Neuronal stem cell (in vitro differentiated cells): ENCODE data around the gene DQX1.
"Not testable (repeated sequence)": the region's sequence is repeated elsewhere in the genome, so short reads cannot be mapped to it uniquely, and the experiment has no call there.

Experiments
- DNase-seq: peaks from one replicate; pipeline ENCODE4 v3.0.0-alpha.2; 2013; ENCODE audit warnings: low spot score
- H2AFZ ChIP-seq: one replicate; pipeline ENCODE4 v1.6.1; 2013; ENCODE audit warnings: mild to moderate bottlenecking, low read length, inconsistent platforms
- H2AK5ac ChIP-seq: 2 replicates; pipeline ENCODE4 v1.6.1; 2013; ENCODE audit warnings: low read depth, mild to moderate bottlenecking, inconsistent platforms, low read length, moderate library complexity, mixed read lengths
- H2BK120ac ChIP-seq: 2 replicates; pipeline ENCODE4 v1.6.1; 2013; ENCODE audit warnings: low read depth, mild to moderate bottlenecking, inconsistent platforms, low read length, moderate library complexity, mixed read lengths
- H2BK12ac ChIP-seq: one replicate; pipeline ENCODE4 v1.6.1; 2013; ENCODE audit warnings: low read length, inconsistent platforms
- H2BK15ac ChIP-seq: 2 replicates; pipeline ENCODE4 v1.6.1; 2013; ENCODE audit warnings: mild to moderate bottlenecking, low read length, inconsistent platforms, mixed read lengths
- H2BK5ac ChIP-seq: one replicate; pipeline ENCODE4 v1.6.1; 2013; ENCODE audit warnings: inconsistent platforms, mild to moderate bottlenecking, low read length, moderate library complexity
- H3K14ac ChIP-seq: one replicate; pipeline ENCODE4 v1.6.1; 2013; ENCODE audit warnings: low read length, inconsistent platforms
- H3K18ac ChIP-seq: 2 replicates; pipeline ENCODE4 v1.6.1; 2013; ENCODE audit warnings: low read length, inconsistent platforms
- H3K23ac ChIP-seq: 2 replicates; pipeline ENCODE4 v1.6.1; 2013; ENCODE audit warnings: low read depth, mild to moderate bottlenecking, mixed read lengths, low read length, inconsistent platforms; ENCODE audit not compliant: poor library complexity
- H3K27ac ChIP-seq: replicated peaks from 3 replicates; pipeline ENCODE4 v1.5.1; 2013; ENCODE audit warnings: low read length, inconsistent platforms
- H3K27me3 ChIP-seq, 3 experiments: 2 replicates each; pipeline ENCODE4 v1.6.1; 2013; ENCODE audit warnings: low read length in 3 of 3, mild to moderate bottlenecking in 2 of 3, inconsistent platforms in 1 of 3, low read depth in 1 of 3, mixed read lengths in 1 of 3, moderate library complexity in 1 of 3; ENCODE audit not compliant: control insufficient read depth in 3 of 3, insufficient read depth in 3 of 3
- H3K36me3 ChIP-seq, 2 donors: replicated peaks in 1 of 2; 2 replicates each; pipeline ENCODE4 v1.6.1; 2013; ENCODE audit warnings: low read length in 2 of 2; ENCODE audit not compliant: control insufficient read depth in 2 of 2, insufficient read depth in 2 of 2
- H3K4ac ChIP-seq: 2 replicates; pipeline ENCODE4 v1.6.1; 2013; ENCODE audit warnings: inconsistent platforms, mild to moderate bottlenecking, low read length, moderate library complexity
- H3K4me1 ChIP-seq, 2 donors: 1 replicate in 1 of 2; 2 replicates in 1 of 2; pipeline ENCODE4 v1.6.1; 2013; ENCODE audit warnings: low read length in 2 of 2, low read depth in 1 of 2; ENCODE audit not compliant: control insufficient read depth in 2 of 2, insufficient read depth in 1 of 2
- H3K4me2 ChIP-seq: one replicate; pipeline ENCODE4 v1.6.1; 2013; ENCODE audit warnings: mild to moderate bottlenecking, low read length, inconsistent platforms; ENCODE audit not compliant: insufficient read depth, poor library complexity, severe bottlenecking
- H3K4me3 ChIP-seq, 2 donors: 2 replicates each; pipeline ENCODE4 v1.5.1; 2013; ENCODE audit warnings: low read length in 2 of 2, mild to moderate bottlenecking in 2 of 2, inconsistent platforms in 1 of 2, moderate library complexity in 1 of 2
- H3K79me1 ChIP-seq: one replicate; pipeline ENCODE4 v1.6.1; 2013; ENCODE audit warnings: low read depth, mild to moderate bottlenecking, inconsistent platforms, low read length, moderate library complexity
- H3K9ac ChIP-seq: one replicate; pipeline ENCODE4 v1.6.1; 2013; ENCODE audit warnings: mild to moderate bottlenecking, low read depth, low read length, inconsistent platforms; ENCODE audit not compliant: poor library complexity
- H3K9me3 ChIP-seq, 2 donors: replicated peaks in 1 of 2; 2 replicates each; pipeline versions ENCODE3 to v1.6.1; 2013; ENCODE audit warnings: low read length in 2 of 2, mild to moderate bottlenecking in 2 of 2, inconsistent platforms in 1 of 2, low read depth in 1 of 2, mixed read lengths in 1 of 2, moderate library complexity in 1 of 2; ENCODE audit not compliant: control insufficient read depth in 2 of 2, insufficient read depth in 1 of 2
- H4K8ac ChIP-seq: one replicate; pipeline ENCODE4 v1.6.1; 2013; ENCODE audit warnings: low read depth, mild to moderate bottlenecking, inconsistent platforms, low read length, moderate library complexity
- H4K91ac ChIP-seq: one replicate; pipeline ENCODE4 v1.6.1; 2013; ENCODE audit warnings: low read length, low read depth, mild to moderate bottlenecking, inconsistent platforms; ENCODE audit not compliant: poor library complexity
- WGBS, 2 donors: extraction: QIAGEN DNeasy Blood & Tissue Kit; methylation state at CpG; one replicate each; pipeline ENCODE4 v1.1.7; 2013; ENCODE audit warnings: missing lambda C conversion rate in 2 of 2, mixed read lengths in 1 of 2; ENCODE audit not compliant: insufficient read length in 2 of 2, insufficient replicate concordance in 1 of 2; ENCODE audit errors: extremely low coverage in 2 of 2; 5-methylcytosine and 5-hydroxymethylcytosine counted together

DQX1 gene

GRCh38 chr2:74471332-74472065 lies 54.5 kb downstream of the DQX1 start:
- Histone ChIP-seq H3K4ac (no peak overlapping the region), H4K91ac (no peak overlapping the region), H3K27ac (peak overlapping the region; percentile 87), H2AFZ (peak overlapping the region; percentile 83), H4K8ac (no peak overlapping the region), H3K4me1 (peaks cover 6 to 11% of the 10 kb centered on the region in 2 donors), H3K4me2 (peak overlapping the region; percentile 87), H3K36me3 (peaks cover 15 to 31% of the 10 kb centered on the region in 2 donors), H2BK5ac (no peak overlapping the region), H3K4me3 (peak overlapping the region; percentile 74 to 89), H3K27me3 (no peaks in the 10 kb centered on the region), H3K9ac (peak overlapping the region; percentile 91), H3K23ac (peak overlapping the region; percentile 96), H3K9me3 (no peaks in the 10 kb centered on the region), H3K79me1 (no peaks in the 10 kb centered on the region), H3K18ac (no peak overlapping the region), H2BK12ac (no peak overlapping the region), H2AK5ac (no peak overlapping the region), H2BK15ac (no peak overlapping the region), H2BK120ac (no peak overlapping the region), H3K14ac (no peak overlapping the region)
- no peak for DNase-seq
- no CpG with 5 or more reads among the region's 16 CpGs for WGBS, 2 donors

- not testable (repeated sequence) for H2BK120ac ChIP-seq, H4K91ac ChIP-seq, H3K27me3 ChIP-seq, H3K4me2 ChIP-seq, H3K79me1 ChIP-seq, H3K27ac ChIP-seq, H3K4ac ChIP-seq, H2AK5ac ChIP-seq, H2AFZ ChIP-seq, H2BK15ac ChIP-seq, H3K14ac ChIP-seq, H3K23ac ChIP-seq, H3K18ac ChIP-seq, H4K8ac ChIP-seq, H2BK12ac ChIP-seq, H3K9me3 ChIP-seq, H3K9ac ChIP-seq, H2BK5ac ChIP-seq, H3K4me3 ChIP-seq, DNase-seq
- no CpG with 5 or more reads among the region's 12 CpGs for WGBS, 2 donors
- H3K4me1 ChIP-seq: peaks cover 7 to 14% of the 10 kb centered on the region in 2 donors
- peaks cover 15 to 25% of the 10 kb centered on the region in 2 donors for H3K36me3 ChIP-seq
Observed at GRCh38 chr2:74470742-74471141, 55.3 kb downstream of the DQX1 start.
